Suppressor macrophage (primary cell): ENCODE results near the gene RIN3.
"Not testable (repeated sequence)": the region's sequence is repeated elsewhere in the genome, so short reads cannot be mapped to it uniquely, and the experiment has no call there.

Source experiments
- DNase-seq, 4 experiments: peaks; one replicate each; pipeline ENCODE4 v3.0.0-alpha.2; 2020 to 2022

The RIN3 gene

DNA sequence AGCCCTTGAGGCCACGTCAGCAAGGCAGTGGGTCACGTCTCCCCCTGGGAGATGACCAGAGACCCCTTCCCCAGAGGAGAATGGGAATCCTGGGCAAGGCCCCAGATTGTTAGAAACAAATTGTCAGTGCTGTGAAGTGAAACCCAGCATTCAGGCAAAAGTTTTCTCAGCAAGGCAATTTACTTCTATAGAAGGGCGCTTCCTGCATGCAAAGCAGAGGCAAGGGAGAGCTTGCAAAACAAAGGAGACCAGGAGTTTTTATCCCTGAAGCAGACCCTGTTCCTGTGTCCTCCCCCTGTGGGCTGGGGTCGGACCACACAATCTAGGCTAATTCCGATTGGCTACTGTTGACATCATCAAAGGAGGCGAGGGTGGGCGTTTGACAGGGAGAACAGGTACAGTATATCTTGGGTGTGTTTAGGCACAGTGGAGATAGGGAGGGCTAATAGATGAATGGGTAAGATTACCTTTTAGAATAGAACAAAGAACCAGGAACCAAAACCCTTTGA lies 114.2 kb downstream of the RIN3 start:
- no peak for DNase-seq

GRCh38 chr14:92628636-92629035 lies 115.1 kb downstream of the RIN3 start:
- DNase-seq = no peak

GRCh38 chr14:92630367-92630766 lies 116.8 kb downstream of the RIN3 start:
- DNase-seq = peak in 3 of 4 experiments; percentile 39 to 46 (median 44)

- no peak for DNase-seq
Observed at GRCh38 chr14:92631098-92631497, 117.5 kb downstream of the RIN3 start.

- no peak for DNase-seq
Observed at GRCh38 chr14:92632546-92633273, 119.1 kb downstream of the RIN3 start.

DNA sequence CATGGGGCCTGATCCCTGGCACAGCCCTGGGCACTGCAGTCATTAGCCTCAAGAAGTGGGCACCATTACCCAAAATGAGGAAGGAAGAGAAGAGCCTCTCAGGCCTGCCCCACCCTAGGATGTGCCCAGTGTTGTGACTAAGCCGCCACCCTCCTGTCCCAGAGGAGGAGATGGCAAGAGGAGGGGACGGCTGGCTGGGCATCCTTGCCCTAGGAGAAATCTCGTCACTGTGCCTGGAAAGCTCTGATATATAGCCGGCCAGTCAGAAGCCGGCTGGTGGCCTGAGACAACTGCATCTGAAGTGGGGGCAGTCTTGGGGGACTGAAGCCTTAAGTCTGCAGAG lies 119.7 kb downstream of the RIN3 start:
- DNase-seq = peak; percentile 55 to 74 (median 68)

- peak in 1 of 4 experiments; percentile 26 for DNase-seq
Observed at GRCh38 chr14:92633724-92634123, 120.1 kb downstream of the RIN3 start.

- no peak for DNase-seq
Observed at GRCh38 chr14:92635031-92635430, 121.5 kb downstream of the RIN3 start.

- DNase-seq = no peak
Observed at GRCh38 chr14:92635896-92636295, 122.3 kb downstream of the RIN3 start.

DNA sequence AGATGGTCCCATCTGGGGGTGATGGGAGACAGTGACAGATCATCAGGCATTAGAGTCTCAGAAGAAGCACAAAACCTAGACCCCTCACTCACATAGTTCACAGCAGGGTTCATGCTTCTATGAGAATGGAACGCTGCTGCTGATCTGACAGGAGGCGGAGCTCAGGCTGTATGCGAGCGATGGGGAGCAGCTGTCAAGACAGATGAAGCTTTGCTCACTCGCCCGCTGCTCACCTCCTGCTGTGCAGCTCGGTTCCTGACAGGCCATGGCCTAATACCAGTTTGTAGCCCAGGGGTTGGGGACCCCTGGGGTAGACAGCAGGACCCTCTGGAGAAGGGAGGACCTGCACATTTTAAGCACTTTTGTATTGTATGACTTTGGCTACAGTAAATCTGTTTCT lies 123.6 kb downstream of the RIN3 start:
- no peak for DNase-seq

DNA sequence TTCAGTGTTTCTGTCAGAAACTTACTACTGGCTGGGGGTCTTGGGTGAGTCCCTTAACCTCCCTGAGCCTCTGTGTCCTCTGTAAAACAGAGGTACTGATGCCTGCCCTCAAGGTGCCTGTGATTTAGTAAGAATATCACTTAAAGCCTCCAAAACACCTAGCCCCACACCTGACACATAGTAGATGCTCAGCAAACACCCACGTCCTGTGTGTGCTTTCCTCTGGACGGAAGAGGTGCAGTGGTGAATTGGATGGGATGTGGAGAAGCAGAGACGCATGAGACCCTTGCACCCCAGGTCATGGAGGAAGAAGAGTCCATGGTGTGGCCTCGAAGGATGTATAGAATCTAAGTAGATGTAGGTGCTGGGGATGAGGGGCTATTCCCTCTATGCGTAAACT lies 124.3 kb downstream of the RIN3 start:
- DNase-seq = no peak

DNA sequence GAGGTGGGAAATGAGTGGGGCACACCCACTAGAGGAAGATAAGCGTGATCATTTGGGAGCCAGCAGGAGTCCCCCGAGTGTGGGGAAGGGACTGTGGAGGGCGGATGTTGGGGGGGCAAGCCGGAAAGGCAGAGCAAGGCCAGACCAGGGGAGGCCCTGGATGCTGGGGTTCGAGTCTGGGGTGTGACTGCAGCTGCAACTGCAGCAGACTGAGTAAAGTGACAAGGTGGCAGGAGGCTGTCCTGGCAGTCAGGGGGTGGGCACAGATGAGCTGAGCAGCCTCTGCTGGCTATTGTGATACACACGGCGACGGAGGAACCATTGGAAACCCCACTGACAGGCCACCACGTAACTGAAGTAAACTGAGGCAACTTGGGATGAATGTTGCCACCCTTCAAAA lies 124.7 kb downstream of the RIN3 start:
- no peak for DNase-seq

- DNase-seq = no peak
Observed at GRCh38 chr14:92638904-92639303, 125.3 kb downstream of the RIN3 start.

GRCh38 chr14:92639472-92640117 lies 126.0 kb downstream of the RIN3 start:
- DNase-seq = not testable (repeated sequence)

GRCh38 chr14:92641306-92641705 lies 127.7 kb downstream of the RIN3 start:
- DNase-seq = no peak

- no peak for DNase-seq
Observed at GRCh38 chr14:92644171-92644969, 130.8 kb downstream of the RIN3 start.

DNA sequence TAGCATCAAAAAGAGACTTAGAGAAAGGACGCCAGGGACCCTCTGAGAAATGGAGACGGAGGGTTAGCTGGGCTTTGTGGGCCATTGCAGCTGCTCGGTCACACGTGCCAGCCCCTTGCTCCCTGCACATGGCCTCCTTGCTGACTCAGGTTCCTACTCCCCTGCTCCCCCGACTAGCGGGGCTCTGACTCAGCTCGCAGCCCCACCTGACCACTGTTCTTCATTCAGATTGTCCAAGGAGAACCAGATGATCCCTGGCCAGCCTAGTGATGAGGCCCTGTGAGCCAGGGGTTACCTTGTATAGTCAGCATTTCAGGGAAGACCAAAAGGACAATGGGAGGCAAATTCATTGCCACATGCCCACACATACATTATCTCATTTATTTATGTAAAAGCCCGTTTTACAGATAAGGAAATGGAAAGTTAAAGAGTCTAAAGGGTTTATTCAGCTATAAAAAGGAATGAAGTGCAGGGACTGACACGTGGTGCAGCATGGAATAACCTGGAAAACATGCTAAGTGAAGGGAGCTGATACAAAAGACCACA lies 131.5 kb downstream of the RIN3 start:
- DNase-seq = no peak

DNA sequence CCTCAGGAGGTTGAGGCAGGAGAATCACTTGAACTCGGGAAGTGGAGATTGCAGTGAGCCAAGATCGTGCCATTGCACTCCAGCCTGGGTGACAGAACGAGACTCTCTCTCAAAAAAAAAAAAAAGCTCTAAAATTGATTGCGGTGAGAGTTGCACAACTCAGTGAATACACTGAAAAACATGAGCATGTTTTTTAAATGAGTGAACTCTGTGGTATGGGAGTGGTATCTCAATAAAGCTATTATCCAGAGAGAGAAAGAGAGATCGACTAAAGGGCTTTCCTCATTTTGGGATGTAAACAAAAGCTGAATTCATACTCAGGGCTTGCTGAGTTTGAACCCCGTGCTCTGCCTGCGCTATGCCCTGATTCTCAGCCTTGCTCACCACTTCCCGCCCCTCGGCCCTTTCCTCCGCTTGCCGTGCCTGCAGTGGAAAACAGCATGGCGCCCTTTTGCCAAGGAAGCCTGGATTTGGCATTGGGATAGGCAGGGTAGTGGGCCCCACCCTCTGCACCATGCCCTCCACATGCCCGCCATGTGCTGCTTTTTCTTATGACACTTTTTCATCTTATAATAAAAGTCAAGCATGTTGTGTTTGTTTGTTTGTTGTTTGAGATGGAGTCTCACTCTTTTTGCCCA lies 132.4 kb downstream of the RIN3 start:
- peak in 1 of 4 experiments; percentile 51 for DNase-seq

DNA sequence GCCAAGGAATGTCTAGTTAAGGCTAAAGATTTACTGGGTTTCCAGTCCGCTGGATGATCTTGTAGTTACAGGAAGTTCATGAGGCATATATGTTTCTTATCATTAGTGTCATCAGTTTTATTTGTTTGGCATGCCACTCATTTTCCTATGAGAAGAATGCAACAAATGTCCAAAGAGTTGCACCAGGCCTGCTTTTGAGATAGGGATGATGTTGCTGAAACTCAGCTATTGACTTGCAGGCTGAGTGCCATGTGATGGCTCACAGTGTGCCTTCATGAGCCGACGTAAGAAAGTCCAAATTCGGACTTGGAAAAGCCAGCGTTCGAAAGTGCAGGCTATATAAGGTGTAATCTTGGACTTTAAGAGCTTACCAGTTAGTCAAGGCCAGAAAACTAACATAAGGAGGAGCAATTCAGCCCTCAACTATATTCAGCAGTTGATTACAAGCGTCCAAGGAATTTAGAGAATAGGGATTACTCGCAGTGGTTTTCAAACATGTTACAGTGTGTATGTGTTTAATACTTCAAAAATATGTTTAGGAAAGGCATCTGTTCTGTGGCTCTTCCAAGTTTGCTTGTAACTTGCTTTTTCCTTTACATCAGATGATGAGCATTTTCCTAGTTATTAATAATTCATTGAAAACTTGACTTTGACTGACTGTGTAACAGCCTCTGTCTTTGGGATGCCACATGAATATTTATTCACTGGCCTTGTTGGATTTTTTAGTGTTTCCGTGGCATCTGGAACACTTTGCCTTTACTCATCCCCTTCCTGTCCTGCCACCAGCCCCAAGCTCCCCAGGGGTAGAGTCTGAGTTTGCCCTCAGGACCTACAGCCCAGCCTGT lies 133.6 kb downstream of the RIN3 start:
- no peak for DNase-seq

- DNase-seq = peak; percentile 73 to 88 (median 80)
Observed at GRCh38 chr14:92647797-92648279, 134.3 kb downstream of the RIN3 start.

GRCh38 chr14:92649066-92649465 lies 135.5 kb downstream of the RIN3 start:
- DNase-seq = no peak
